ENCODE measurements around the gene CCL4. TPM values are rescaled to one million over a fixed set of nuclear protein-coding genes. Genes with fewer than 3 reads are reported as not detected.
A peak's percentile ranks its signal among the peaks of the same experiment; 100 is the strongest.
"Not testable (repeated sequence)": the region's sequence is repeated elsewhere in the genome, so short reads cannot be mapped to it uniquely, and the experiment has no call there.

Gene CCL4
- polyA plus RNA-seq, 6 donors from 2014 or later, result 0.79 to 43.5 (median 19.5) TPM

DNA sequence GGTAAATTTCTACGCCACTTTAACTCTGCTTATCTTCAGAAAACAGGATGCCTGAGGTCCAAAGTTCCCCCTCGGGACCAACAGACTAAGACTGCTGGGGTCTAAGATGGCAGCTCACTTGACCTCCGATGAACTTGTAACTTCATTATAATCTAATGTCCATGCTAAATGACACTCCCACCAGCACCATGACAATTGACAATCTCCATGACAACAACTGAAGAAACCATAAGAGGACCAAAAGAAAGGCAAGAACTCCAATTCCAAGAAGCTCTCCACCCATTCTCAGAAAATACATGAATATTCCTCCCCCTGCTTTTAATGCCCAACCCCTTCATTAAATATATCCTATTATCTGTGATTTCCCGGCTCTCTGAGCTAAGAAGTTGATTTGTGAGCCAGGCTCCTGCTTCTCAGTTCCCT is 7.5 kb downstream of the CCL4 start:
- Mint-ChIP-seq H3K36me3 (peaks cover 0 to 12% of the 10 kb centered on the region in 2 donors), H3K27me3 (no peaks in the 10 kb centered on the region), H3K4me1 (peaks cover 24 to 46% (median 39%) of the 10 kb centered on the region in 3 donors), H3K27ac (peak overlapping the region in 4 of 6 donors; percentile 42 to 58 (median 48)), H3K9me3 (peaks cover 6 to 34% (median 16%) of the 10 kb centered on the region in 7 donors), H3K4me3 (peak overlapping the region in 4 of 8 donors; percentile 2 to 70 (median 36))
- peak in 1 of 2 donors; percentile 63 for ATAC-seq (ENCODE audit: low read depth in 2 of 2)
- no peak for DNase-seq

DNA sequence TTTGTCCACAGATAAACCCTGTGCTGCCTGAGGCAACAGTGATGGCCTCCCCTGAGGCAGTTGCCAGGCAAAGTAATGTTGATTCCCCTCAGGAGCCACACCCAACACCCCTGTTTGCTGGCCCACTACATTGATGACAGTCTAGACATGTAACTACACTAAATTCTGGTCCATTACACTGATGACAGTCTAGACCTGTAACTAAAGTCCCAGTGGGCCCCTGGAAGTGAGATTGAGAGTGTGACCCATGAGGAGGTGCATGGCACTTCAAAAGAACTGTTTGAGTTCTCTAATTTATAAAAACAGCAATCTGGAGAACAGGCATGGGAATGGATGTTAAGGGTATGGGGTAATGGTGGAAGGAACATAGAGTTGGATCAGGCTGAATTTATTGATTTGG is 8.9 kb downstream of the CCL4 start:
- no peak for ATAC-seq (ENCODE audit: low read depth in 2 of 2)
- H3K27me3 Mint-ChIP-seq, result no peaks in the 10 kb centered on the region
- peaks cover 24 to 42% (median 39%) of the 10 kb centered on the region in 3 donors for H3K4me1 Mint-ChIP-seq
- H3K4me3 Mint-ChIP-seq, result no peak overlapping the region
- peak overlapping the region in 1 of 6 donors; percentile 50 for H3K27ac Mint-ChIP-seq
- peaks cover 0 to 12% of the 10 kb centered on the region in 2 donors for H3K36me3 Mint-ChIP-seq
- H3K9me3 Mint-ChIP-seq, result peaks cover 6 to 34% (median 16%) of the 10 kb centered on the region in 7 donors
- no peak for DNase-seq

DNA sequence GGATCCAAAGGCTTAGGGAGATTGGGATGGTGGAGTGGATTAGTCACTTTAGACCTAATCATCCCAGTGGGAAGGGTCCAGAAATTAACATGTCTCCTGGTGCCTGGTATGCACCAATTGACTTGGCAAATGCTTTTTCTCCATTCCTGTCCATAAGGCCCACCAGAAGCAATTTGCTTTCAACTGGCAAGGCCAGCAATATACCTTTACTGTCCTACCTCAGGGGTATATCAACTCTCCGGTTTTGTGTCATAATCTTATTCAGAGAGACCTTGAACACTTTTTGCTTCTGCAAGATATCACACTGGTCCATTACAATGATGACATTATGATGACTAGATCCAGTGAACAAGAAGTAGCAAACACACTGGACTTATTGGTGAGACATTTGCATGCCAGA is 9.5 kb downstream of the CCL4 start:
- DNase-seq; ATAC-seq (ENCODE audit: low read depth in 2 of 2); H3K27me3 Mint-ChIP-seq; H3K4me3 Mint-ChIP-seq: not testable (repeated sequence)
- H3K27ac Mint-ChIP-seq, result peak overlapping the region in 1 of 6 donors; percentile 50
- H3K4me1 Mint-ChIP-seq, result peaks cover 28 to 43% (median 37%) of the 10 kb centered on the region in 3 donors
- peaks cover 6 to 34% (median 16%) of the 10 kb centered on the region in 7 donors for H3K9me3 Mint-ChIP-seq
- peaks cover 0 to 12% of the 10 kb centered on the region in 2 donors for H3K36me3 Mint-ChIP-seq

DNA sequence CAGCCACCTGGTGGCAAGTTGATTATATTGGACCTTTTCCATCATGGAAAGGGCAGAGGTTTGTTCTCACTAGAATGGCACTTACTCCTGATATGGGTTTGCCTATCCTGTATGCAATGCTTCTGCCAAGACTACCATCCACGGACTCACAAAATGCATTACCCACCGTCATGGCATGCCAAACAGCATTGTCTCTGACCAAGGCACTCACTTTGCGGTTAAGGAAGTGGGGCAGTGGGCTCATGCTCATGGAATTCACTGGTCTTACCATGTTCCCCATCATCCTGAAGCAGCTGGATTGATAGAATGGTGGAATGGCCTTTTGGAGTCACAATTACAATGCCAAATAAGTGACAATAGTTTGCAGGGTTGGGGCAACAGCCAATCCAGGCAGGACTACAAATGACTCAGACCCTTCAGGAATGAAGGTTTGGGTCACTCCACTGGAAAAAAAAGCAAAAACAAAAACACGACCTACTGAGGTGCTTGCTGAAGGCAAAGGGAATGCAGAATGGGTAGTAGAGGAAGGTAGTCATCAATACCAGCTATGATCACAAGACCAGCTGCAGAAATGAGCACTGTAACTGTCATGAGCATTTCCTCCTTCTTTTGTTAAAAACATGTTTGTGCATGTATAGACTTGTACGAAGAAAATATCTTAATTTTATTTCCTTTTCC is 11.5 kb downstream of the CCL4 start:
- ATAC-seq (ENCODE audit: low read depth in 2 of 2); DNase-seq; H3K27ac Mint-ChIP-seq; H3K27me3 Mint-ChIP-seq; H3K4me3 Mint-ChIP-seq: not testable (repeated sequence)
- Mint-ChIP-seq H3K4me1 (peaks cover 36 to 48% (median 38%) of the 10 kb centered on the region in 3 donors), H3K9me3 (peaks cover 6 to 34% (median 16%) of the 10 kb centered on the region in 7 donors), H3K36me3 (peaks cover 0 to 12% of the 10 kb centered on the region in 2 donors)

DNA sequence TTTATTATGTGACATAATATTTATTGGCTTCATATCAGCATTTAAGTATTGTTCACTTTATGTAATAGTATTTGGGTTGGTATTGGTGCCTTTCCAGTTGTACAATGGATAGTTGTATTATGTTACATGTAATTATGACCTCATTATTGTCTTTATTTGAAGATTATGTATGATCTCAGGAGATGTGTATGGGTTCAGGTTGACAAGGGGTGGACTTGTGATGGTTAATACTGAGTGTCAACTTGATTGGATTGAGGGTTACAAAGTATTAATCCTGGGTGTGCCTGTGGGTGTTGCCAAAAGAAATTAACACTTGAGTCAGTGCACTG is 12.0 kb downstream of the CCL4 start:
- H3K4me3 Mint-ChIP-seq; H3K27ac Mint-ChIP-seq; ATAC-seq (ENCODE audit: low read depth in 2 of 2); H3K27me3 Mint-ChIP-seq; DNase-seq: not testable (repeated sequence)
- H3K9me3 Mint-ChIP-seq, result peaks cover 6 to 34% (median 16%) of the 10 kb centered on the region in 7 donors
- H3K36me3 Mint-ChIP-seq, result peaks cover 0 to 12% of the 10 kb centered on the region in 2 donors
- peaks cover 31 to 43% (median 33%) of the 10 kb centered on the region in 3 donors for H3K4me1 Mint-ChIP-seq

DNA sequence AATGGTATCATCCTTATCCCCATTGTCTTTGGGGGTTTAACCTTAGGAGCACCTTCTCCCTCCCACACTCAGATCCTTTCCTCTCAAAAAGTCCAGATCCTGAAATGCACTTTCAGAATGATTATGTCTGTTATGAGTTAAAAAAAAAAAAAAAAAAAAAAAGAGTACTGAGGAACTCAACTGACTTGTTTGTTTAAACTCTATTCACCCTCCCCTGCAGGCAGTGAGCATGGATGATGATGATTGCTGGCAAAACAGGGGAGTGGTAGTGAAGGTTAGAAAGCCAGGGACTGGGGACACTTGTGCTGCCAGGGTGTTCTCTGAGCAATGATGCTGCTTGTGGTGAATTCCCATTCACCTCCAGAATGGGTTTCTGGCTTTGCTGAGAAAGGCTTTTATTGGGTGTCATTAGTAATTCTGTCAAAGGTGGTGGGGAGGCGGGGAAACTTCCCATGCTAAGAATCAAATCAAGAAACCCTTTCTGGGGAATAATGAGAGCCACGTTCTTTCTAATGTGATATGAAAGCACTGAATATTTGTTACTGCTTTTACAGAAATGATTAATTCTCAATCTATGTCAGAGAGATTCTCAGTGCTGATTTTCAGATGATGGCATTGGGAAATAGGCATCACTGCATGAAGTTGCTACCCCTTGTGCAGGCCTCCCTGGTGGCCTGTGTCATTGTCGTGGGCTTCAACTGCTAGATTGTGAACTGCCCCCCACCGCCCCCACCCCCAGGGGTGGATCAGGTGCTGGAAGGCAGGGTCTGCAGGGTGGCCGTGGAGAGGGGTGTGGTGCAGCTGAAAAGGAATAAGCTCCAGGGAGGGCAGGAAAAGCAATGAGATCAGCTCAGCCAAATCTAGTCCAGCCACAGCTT is 14.1 kb downstream of the CCL4 start:
- no peak for ATAC-seq (ENCODE audit: low read depth in 2 of 2)
- peaks cover 22 to 26% (median 24%) of the 10 kb centered on the region in 3 donors for H3K4me1 Mint-ChIP-seq

DNA sequence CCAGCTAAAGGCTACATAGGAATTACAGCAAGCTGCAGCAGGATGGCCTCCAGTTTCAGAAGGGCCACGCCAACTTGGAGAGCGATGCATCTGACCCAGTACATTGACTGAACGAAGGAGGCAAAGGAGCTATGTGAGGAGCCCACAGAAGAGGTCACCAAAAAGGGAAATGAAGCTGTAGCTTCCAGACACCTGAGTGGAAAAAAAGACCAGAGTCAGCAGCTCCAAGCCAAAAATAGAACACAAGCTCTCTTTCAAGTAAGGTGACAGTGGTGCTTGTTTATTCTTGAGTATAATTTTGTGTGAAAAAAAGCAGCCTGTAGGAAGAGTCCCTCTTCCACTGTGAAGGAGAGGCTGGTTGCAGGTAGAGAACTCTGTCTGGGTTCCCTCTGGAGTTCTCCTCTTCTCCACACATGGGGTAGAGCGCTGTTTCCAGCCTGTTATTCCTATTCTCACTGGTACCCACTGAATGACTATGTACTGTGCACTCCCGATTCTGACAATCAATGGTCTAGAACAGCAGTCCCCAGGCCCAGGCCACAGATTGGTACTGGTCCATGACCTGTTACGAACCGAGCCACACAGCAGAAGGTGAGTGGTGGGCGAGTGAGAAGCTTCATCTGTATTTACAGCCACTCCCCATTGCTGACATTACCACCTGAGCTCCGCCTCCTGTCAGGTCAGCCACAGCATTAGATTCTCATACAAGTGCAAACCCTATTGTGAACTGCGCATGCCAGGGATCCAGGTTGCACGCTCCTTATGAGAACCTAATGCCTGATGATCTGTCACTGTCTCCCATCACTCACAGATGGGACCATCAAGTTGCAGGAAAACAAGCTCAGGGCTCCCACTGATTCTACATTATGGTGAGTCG is 15.1 kb downstream of the CCL4 start:
- peaks cover 22 to 31% (median 24%) of the 10 kb centered on the region in 3 donors for H3K4me1 Mint-ChIP-seq
- peaks cover 0 to 12% (median 0%) of the 10 kb centered on the region in 7 donors for H3K9me3 Mint-ChIP-seq
- no peaks in the 10 kb centered on the region for H3K27me3 Mint-ChIP-seq
- H3K27ac Mint-ChIP-seq, result peak overlapping the region in 1 of 6 donors; percentile 9
- ATAC-seq (ENCODE audit: low read depth in 2 of 2) (no peak), DNase-seq (no peak)
- H3K36me3 Mint-ChIP-seq, result no peaks in the 10 kb centered on the region
- peak overlapping the region in 4 of 8 donors; percentile 4 to 53 (median 29) for H3K4me3 Mint-ChIP-seq

More for the DNA sequence above, 14.1 kb downstream of the CCL4 start:
- H3K9me3 Mint-ChIP-seq, result peaks cover 2 to 19% (median 5%) of the 10 kb centered on the region in 7 donors
- peak overlapping the region in 4 of 8 donors; percentile 6 to 53 (median 34) for H3K4me3 Mint-ChIP-seq
- no peaks in the 10 kb centered on the region for H3K27me3 Mint-ChIP-seq
- H3K27ac Mint-ChIP-seq, result peak overlapping the region in 4 of 6 donors; percentile 9 to 83 (median 74)
- no peak for DNase-seq
- H3K36me3 Mint-ChIP-seq, result peaks cover 0 to 6% of the 10 kb centered on the region in 2 donors

DNA sequence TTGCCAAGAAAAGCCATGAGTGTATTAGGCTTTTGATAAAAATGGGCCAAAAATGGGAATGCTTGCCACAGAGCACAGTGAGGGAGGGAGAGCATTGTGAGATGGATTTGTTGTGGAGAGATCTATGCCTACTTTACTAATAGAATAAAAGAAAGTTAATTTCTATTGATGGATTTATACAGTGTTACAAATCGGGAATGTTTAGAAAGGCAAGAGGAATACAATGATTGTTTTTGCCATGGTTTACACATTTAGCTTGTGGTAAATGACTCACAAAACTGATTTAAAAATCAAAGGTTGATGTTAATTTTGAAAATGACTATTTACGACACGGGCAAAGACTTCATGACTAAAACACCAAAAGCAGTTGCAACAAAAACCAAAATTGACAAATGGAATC is 16.6 kb downstream of the CCL4 start:
- Mint-ChIP-seq H3K36me3 (no peaks in the 10 kb centered on the region), H3K4me1 (peaks cover 20 to 28% (median 24%) of the 10 kb centered on the region in 3 donors), H3K4me3 (no peak overlapping the region), H3K27me3 (no peaks in the 10 kb centered on the region), H3K27ac (peak overlapping the region in 1 of 6 donors; percentile 78), H3K9me3 (peaks cover 0 to 13% (median 2%) of the 10 kb centered on the region in 7 donors)
- DNase-seq, result no peak
- no peak for ATAC-seq (ENCODE audit: low read depth in 2 of 2)

DNA sequence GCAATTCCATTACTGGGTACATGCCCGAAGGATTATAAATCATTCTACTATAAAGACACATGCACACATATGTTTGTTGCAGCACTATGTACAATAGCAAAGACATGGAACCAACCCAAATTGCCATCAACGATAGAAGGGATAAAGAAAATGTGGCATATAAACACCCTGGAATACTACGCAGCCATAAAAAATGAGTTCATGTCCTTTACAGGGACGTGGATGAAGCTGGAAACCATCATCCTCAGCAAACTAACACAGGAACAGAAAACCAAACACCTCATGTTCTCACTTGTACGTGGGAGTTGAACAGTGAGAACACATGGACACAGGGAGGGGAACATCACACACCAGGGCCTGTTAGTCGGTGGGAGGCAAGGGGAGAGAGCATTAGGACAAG is 17.5 kb downstream of the CCL4 start:
- Mint-ChIP-seq H3K4me1 (peaks cover 25 to 36% (median 28%) of the 10 kb centered on the region in 3 donors), H3K9me3 (peaks cover 3 to 22% (median 11%) of the 10 kb centered on the region in 7 donors)
- not testable (repeated sequence) for H3K4me3 Mint-ChIP-seq; H3K27ac Mint-ChIP-seq; H3K36me3 Mint-ChIP-seq; DNase-seq; H3K27me3 Mint-ChIP-seq; ATAC-seq (ENCODE audit: low read depth in 2 of 2)

DNA sequence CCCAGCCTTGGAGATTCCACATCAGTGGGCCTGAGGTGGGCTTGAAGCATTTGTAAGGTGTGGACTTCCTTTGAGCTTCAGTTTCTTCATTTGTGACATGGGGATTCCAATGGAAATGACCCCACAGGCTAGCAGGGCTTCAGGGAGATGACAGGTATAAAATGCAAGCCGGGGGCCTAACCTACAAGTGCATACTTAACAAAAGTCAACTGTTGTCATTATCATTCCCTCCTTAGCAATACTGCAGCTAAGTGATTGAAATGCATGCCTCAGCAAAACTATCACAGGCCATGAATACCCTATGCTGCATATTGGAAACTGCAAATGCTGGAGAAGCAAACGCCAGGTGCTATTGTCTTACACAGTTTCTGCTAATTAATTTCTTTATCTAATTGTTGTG is 19.8 kb downstream of the CCL4 start:
- DNase-seq (no peak), ATAC-seq (ENCODE audit: low read depth in 2 of 2) (no peak)
- H3K27me3 Mint-ChIP-seq, result no peaks in the 10 kb centered on the region
- peaks cover 35 to 49% (median 37%) of the 10 kb centered on the region in 3 donors for H3K4me1 Mint-ChIP-seq
- peaks cover 11 to 20% of the 10 kb centered on the region in 2 donors for H3K36me3 Mint-ChIP-seq
- peaks cover 4 to 36% (median 23%) of the 10 kb centered on the region in 7 donors for H3K9me3 Mint-ChIP-seq
- no peak overlapping the region for H3K27ac Mint-ChIP-seq
- H3K4me3 Mint-ChIP-seq, result no peak overlapping the region

DNA sequence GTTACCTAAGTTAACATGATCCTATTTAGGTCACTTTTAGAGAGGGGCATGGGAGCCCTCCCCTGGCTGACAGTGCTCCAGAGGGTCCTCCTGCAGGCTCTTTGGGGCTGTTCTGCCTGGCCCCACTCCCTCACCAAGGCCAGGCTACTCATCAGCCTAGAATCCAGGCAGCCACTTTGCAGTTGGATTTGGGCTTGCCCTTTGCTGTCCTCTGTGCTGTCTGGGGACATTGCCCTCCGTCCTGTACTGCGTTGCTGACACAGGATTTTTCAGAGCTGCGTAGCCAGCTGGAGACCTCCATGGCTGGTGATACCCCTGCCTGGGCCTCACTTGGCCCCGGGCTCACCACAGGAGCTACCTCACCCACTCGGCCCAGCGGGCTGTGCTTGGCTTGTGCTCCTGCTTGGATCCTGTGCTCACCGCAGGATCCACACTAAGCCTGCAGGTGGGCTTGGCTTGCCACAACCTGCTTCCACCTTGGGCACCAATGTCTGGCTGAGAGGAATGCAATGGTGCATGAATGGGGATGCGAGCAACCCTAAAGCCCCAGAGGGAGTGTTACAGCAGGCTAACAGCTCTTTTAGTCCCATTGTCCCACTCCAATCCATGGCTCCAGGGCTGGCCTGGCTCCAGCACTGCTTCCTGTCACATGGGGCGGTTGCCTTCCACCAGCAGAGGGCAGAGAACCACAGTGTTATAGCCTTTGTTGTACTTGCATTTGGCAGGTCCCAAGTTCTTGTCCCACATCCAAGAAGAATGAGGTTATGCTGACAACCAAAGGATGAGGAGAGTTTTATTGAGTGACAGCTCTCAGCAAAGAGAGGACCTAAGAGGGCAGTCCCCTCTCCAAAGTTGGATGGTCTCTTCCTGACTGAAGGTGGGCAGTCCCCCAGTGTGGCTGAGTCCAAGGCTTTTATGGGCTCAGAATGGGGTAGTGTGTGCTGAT is 21.5 kb downstream of the CCL4 start:
- DNase-seq (no peak), ATAC-seq (ENCODE audit: low read depth in 2 of 2) (no peak)
- H3K9me3 Mint-ChIP-seq, result peaks cover 4 to 36% (median 23%) of the 10 kb centered on the region in 7 donors
- H3K27ac Mint-ChIP-seq, result peak overlapping the region in 2 of 6 donors; percentile 8 to 96
- H3K36me3 Mint-ChIP-seq, result peaks cover 11 to 20% of the 10 kb centered on the region in 2 donors
- no peaks in the 10 kb centered on the region for H3K27me3 Mint-ChIP-seq
- H3K4me3 Mint-ChIP-seq, result peak overlapping the region in 3 of 8 donors; percentile 45 to 60 (median 51)
- H3K4me1 Mint-ChIP-seq, result peaks cover 42 to 58% (median 46%) of the 10 kb centered on the region in 3 donors
